Cardiac fibroblast (primary cell): ENCODE data around the gene SIGMAR1.

Experiments used
- DNase-seq, 2 donors: peaks; one replicate each; pipeline versions ENCODE4 v3.0.0 to v3.0.0-alpha.2; 2010; ENCODE audit warnings: low read depth in 2 of 2
- H3K4me3 ChIP-seq, 2 donors: replicated peaks in 1 of 2; 1 replicate in 1 of 2; 2 replicates in 1 of 2; pipeline ENCODE4 v1.5.1; 2011; ENCODE audit warnings: low read depth in 2 of 2, low read length in 2 of 2, mild to moderate bottlenecking in 2 of 2, moderate library complexity in 1 of 2
- TF ChIP-seq, protein P1 (sequence below): IDR thresholded peaks from one replicate; pipeline ENCODE4 v1.5.1; 2011; ENCODE audit warnings: low read depth, mild to moderate bottlenecking, low read length, inconsistent platforms

Gene SIGMAR1

DNA sequence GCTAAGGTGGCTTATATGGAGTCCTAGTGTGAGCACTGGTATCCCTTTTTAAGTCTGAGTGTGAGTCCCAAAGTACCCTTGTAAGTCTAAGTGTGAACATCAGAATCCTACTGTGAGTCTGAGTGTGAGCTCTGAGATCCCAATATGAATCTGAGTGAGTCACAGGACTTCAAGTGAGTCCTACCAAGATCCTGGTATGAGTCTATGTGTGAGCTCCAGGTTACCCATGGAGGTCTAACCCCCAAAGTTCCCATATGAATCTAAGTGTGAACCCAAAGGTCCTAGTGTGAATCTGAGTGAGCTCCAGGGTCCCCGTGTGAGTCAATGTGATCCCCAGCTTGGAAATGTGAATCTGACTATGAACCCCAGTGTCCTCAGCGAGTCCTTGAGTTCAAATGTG, 50.3 kb downstream of the SIGMAR1 start:
- TF ChIP-seq, protein P1, sequence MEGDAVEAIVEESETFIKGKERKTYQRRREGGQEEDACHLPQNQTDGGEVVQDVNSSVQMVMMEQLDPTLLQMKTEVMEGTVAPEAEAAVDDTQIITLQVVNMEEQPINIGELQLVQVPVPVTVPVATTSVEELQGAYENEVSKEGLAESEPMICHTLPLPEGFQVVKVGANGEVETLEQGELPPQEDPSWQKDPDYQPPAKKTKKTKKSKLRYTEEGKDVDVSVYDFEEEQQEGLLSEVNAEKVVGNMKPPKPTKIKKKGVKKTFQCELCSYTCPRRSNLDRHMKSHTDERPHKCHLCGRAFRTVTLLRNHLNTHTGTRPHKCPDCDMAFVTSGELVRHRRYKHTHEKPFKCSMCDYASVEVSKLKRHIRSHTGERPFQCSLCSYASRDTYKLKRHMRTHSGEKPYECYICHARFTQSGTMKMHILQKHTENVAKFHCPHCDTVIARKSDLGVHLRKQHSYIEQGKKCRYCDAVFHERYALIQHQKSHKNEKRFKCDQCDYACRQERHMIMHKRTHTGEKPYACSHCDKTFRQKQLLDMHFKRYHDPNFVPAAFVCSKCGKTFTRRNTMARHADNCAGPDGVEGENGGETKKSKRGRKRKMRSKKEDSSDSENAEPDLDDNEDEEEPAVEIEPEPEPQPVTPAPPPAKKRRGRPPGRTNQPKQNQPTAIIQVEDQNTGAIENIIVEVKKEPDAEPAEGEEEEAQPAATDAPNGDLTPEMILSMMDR = no peak
- DNase-seq = no peak
- H3K4me3 ChIP-seq = no peak overlapping the region

DNA sequence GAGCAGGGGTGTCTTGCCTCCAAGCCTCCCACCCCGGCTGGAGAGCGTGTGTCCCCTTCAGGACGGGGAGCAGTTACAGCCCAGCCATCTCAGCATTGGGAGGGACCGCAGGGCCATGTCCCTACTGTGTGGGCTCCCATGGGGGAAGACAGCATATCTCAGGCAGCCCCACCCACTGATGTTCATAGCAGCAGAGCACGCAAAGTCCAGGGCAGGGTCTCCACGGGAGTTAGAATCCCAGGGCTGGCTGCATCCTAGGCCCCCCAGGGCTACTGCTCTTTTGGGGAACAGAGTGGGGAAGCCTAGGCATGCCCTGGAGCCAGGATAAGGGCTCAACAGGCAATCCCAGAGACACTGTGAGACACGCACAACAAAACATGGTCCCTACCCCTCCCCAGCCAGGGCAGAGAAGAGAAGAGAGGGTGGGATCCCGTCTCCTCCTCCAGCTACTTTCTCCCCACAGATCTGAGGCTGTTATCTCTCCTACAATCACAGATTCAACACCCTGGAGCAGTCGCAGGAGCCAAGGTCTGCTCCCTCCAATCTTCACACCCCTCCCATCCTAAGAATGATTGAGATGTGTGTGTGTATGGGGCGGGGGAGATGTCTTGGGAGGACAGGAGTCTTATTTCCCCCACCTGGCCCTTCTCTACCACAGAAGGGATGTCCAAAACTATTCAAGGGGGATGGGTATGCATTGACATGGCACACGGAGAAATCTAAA, 51.5 kb downstream of the SIGMAR1 start:
- TF ChIP-seq, protein P1 = no peak
- no peak for DNase-seq
- no peak overlapping the region for H3K4me3 ChIP-seq

DNA sequence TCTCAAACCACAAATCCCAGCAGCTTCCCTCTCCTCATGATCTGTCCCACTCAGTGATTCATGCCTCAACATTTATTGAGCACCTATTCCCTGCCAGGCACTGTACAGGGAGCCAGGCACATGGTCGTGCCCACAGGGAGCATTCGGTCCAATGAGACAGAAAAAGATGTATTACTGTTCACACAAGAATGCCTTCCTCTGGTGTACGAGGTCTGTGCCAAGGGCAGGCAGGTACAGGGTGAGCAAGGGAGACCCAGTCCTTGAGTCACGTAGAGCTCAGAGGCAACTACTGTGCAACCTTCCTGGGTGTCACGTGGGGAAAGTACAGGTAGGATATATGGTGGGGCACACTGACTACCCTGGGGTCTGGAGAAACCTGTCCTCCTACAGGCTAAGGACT, 52.6 kb downstream of the SIGMAR1 start:
- TF ChIP-seq, protein P1 = no peak
- H3K4me3 ChIP-seq = no peak overlapping the region
- DNase-seq = no peak
